ENCODE results near the gene PLA2G6. TPM values are rescaled to one million over a fixed set of nuclear protein-coding genes. Genes with fewer than 3 reads are reported as not detected.

PLA2G6 gene
- total and polyA plus RNA-seq, 2 of the 4 experiments (the other 2 are of a cell fraction), result 6.1 to 10.3 TPM

GRCh38 chr22:38220653-38221386 lies 39.2 kb upstream of the PLA2G6 start:
- H4K8ac ChIP-seq (ENCODE audit: low read depth in 2 of 2, low read length in 2 of 2), result no peak overlapping the region
- no peak overlapping the region for H3K56ac ChIP-seq (ENCODE audit: extremely low read depth, insufficient read depth, low read length)
- H3K9me1 ChIP-seq (ENCODE audit: insufficient read depth, low read length), result peaks cover 9% of the 10 kb centered on the region
- ATAC-seq (ENCODE audit: low read depth) (no peak), DNase-seq (no peak)
- peak overlapping the region; percentile 32; the same call in 1 of the 2 replicates for H3K27ac ChIP-seq (ENCODE audit: insufficient read depth, low read length)
- H4K5ac ChIP-seq (ENCODE audit: low read depth, low read length), result no peak overlapping the region
- TF ChIP-seq SMC3 (IDR thresholded peaks at IDR 0.05; ENCODE audit: low read depth, low read length) (no peak), ELK1 (IDR thresholded peaks at IDR 0.05; ENCODE audit: borderline replicate concordance, low read depth, low read length) (no peak), RFX5 (IDR thresholded peaks at IDR 0.05; ENCODE audit: low read depth, low read length) (no peak), POLR2A (IDR thresholded peaks at IDR 0.05; ENCODE audit: low read depth, low read length) (no peak), BHLHE40 (IDR thresholded peaks at IDR 0.05; ENCODE audit: low read depth, low read length) (no peak), CHD1 (IDR thresholded peaks at IDR 0.05; ENCODE audit: low read depth, low read length) (no peak), RCOR1 (IDR thresholded peaks at IDR 0.05; ENCODE audit: insufficient replicate concordance, low read length) (no peak)
- peaks cover 48% of the 10 kb centered on the region for H3K36me3 ChIP-seq (ENCODE audit: control insufficient read depth, insufficient read depth, low read length)
- H2BK15ac ChIP-seq (ENCODE audit: low read depth, low read length), result no peak overlapping the region
- intact Hi-C loops (cut with micrococcal nuclease), result no loop called here
- in situ Hi-C loops (cut with MboI; ENCODE audit: low sequenced_read_pairs), result no loop called here
- peaks cover 17% of the 10 kb centered on the region for H3K4me1 ChIP-seq (ENCODE audit: control insufficient read depth, insufficient read depth, low read length)
- POLR2A ChIA-PET (ENCODE audit: unreplicated experiment), result no interaction called here
- no peak overlapping the region for H3K18ac ChIP-seq (ENCODE audit: low read depth, low read length)
- H4K20me1 ChIP-seq (ENCODE audit: insufficient read depth, low read length), result no peaks in the 10 kb centered on the region
- H3K27me3 ChIP-seq (ENCODE audit: control insufficient read depth, insufficient read depth, low read length), result no peaks in the 10 kb centered on the region
- CTCF ChIA-PET, result interaction anchor here (0.6 kb wide), 1 partner anchor 23 kb away, joined by 3 read pairs; no protein-coding TSS in a partner anchor
- H2BK20ac ChIP-seq (ENCODE audit: low read depth, low read length), result no peak overlapping the region
- H3K4me2 ChIP-seq (ENCODE audit: low read depth, low read length), result no peak overlapping the region
- no peak overlapping the region for H3K9ac ChIP-seq (ENCODE audit: low read depth, low read length)
- no TSS peak for BruUV-seq (replicated peaks)
- peak overlapping the region; percentile 98; the same call in 1 of the 2 replicates for H2BK120ac ChIP-seq (ENCODE audit: low read depth, low read length)
- dilution Hi-C loops (cut with HindIII; ENCODE audit: low sequenced_read_pairs, unreplicated experiment), result no loop called here
- no peak overlapping the region for H3K4me3 ChIP-seq (ENCODE audit: insufficient read depth, low read depth, low read length)
- H2AFZ ChIP-seq (replicated peaks; ENCODE audit: low read length, poor library complexity), result no peak overlapping the region
- H2BK5ac ChIP-seq (ENCODE audit: low read depth, low read length, poor library complexity, severe bottlenecking), result peak overlapping the region; percentile 40
- H3K4ac ChIP-seq (ENCODE audit: low read depth, low read length), result peak overlapping the region; percentile 98
- peaks cover 9 to 40% of the 10 kb centered on the region in 2 experiments for H3K79me1 ChIP-seq (ENCODE audit: low read depth in 1 of 2, low read length in 2 of 2)
- H2AK5ac ChIP-seq (ENCODE audit: low read depth, low read length), result peak overlapping the region; percentile 24
- no peak overlapping the region for H3K23ac ChIP-seq (ENCODE audit: low read depth, low read length)
- peak overlapping the region; percentile 58 for H2AK9ac ChIP-seq (replicated peaks; ENCODE audit: low read depth, low read length, poor library complexity)
- H3K9me3 ChIP-seq (ENCODE audit: control insufficient read depth, insufficient read depth, low read length), result no peaks in the 10 kb centered on the region
- WGBS, 2 experiments (ENCODE audit: extremely low coverage in 2 of 2, insufficient read length in 1 of 2), result 78% methylated on average over 8 of the region's 22 CpGs; no CpG with 5 or more reads in 1 of the 2 experiments
- no peak overlapping the region for H3K14ac ChIP-seq (replicated peaks; ENCODE audit: low read depth, low read length)
- H4K91ac ChIP-seq (ENCODE audit: insufficient read depth, low read depth, low read length), result peak overlapping the region; percentile 99

All from IMR-90 (cell line).